NCI-H146 (cell line): ENCODE data around the gene LBX1.

ENCODE experiments used
- DNase-seq: peaks from one replicate; lab custom pipeline; 2025; lab: John Stamatoyannopoulos, UW

The LBX1 gene

DNA sequence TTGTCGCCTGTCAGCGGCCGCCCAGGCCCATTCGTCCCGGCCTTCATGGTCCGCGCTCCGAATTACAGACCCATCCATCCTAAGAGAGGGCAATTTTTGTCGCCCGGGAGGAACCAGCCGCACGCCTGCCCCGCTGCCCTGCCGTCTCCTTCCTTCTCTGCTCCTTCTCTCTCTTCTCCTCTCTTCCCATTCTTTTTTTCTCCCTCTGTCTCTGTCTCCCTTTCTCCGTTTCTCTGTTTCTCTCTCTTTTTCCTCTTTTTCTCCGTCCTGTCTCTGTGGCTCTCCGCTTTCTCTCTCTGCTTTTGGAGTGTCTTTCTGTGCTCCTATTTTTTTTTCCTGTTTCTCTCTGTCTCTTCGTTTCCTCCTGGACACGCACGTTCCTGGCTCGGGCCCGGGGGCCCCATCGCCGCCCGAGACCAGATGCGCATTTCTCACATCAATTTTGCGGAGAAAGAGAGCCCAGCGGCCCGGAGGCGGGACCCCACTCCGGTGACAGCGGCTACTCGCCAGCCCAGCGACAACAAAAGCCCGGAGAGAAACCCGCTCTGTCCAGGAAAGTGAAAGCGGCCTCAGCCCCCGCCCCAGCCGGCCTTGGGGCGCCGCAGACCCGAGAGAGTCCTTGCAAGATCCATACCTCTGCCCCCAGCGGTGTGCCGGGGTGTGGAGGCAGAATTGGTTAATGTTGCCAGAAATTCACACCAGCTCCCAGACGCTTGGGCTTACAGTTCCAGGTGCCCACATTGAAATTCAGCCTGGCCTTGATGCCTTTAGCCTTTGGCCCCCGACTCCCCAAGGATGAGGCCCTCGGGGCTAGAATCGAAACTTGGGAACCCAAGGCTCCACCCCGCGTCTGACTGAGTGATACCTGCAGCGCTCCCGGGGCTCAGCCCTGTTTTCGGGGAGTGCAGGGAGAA, 4.1 kb downstream of the LBX1 start:
- DNase-seq, result no peak

DNA sequence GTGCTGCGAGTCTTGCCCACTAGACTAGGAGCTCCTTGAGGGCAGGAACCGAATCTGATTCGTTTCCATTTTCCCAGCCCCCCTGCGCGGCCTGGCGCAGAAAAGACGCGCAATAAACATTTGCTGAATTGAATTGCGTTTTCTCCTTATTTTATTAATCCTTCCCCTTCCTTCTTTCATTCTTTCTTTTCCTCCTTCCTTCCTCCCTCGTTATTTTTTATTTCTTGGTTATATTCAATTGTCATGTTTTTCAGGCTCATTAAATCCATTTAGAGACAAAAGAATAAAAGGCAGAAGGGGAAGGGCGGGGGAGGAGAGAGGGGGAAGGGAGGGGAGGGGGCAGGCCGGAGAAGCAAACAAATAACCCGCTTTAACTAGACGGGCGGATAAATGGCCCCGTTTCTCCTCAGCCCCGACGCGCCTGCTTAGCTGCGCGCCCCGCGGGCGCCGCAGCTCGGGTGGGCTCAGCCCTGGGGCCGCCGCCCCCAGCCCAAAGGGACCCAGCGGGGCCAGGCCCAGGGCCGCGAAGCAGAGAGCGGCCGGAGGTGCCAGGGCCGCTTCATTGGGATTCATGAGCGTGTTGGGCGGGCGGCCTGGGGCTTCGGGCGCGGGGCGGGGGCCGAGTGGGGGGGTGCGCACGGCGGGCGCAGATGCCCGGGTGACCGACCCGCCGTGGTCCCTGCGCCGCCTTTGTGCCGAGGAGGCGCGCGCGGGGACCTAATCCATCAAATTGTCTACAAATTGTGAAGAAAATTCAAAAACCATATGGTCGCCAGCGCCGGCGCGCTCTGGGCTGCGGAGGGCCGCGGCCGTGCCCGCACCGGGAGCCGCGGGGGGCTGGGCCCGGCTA, 5.0 kb downstream of the LBX1 start:
- no peak for DNase-seq

DNA sequence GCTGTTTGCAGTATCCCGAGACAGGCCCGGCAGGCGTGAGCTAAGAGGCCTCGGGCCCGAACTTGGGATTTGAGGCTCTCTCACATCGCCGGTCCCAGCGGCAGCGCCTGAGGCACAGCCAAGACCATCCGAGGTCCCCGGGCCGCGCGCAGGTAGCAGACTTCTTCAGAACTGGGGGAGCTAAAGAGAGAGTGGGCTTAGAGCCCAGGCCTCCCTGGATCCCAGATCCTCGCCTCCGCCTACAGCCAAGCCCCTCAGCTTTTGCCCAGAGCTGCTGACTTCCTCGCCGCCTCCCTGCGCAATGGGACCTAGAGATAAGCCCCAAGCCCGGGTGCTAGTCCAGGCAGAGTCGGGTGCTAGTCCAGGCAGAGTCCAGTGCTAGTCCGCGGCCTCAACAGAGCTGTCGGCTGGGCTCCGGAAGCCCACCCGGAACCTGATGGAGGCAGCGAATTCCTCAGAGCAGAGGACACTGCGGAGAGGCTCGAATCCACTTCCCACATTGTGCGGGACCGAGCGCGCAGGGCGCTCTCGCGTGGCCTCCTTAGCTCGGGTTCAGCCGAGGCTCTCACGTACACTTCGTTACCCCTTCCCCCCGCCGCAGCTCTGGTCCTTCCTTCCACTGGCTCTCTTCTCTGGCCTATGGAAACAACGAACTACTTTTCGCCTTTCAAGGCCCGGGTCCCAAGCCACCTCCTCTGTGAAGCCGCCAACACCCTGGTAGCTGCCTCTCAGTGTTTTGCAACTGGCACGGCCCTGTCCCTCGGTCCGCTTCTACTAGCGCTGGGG, 5.8 kb downstream of the LBX1 start:
- DNase-seq, result no peak

DNA sequence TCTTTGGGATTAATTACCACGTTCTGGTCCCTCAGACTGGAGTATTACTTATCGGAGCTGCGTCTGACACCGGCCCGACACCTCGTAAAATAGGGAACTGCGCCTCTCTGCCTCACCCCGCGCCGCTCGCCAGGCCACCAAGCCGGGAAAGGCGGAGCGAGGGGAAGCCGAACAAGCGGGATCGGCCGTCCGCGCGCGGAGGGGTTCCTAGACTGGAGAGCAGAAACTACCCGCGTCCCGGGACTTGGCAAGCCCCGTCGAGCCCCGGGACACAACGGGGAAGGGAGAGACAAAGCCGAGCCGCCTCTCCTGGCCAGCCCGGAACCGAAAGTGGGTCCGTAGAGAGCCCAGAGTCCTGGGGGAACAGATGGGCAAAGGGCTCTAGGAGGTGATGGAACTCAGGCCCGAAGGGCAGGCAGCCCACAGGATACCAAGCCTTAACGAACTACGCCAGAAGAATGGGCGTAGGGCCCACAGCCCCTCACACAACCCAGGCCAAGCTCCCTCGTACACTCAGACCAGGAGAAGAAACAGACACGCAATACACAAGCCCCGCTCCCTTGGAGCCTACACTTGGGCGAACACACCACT, 6.5 kb downstream of the LBX1 start:
- no peak for DNase-seq

DNA sequence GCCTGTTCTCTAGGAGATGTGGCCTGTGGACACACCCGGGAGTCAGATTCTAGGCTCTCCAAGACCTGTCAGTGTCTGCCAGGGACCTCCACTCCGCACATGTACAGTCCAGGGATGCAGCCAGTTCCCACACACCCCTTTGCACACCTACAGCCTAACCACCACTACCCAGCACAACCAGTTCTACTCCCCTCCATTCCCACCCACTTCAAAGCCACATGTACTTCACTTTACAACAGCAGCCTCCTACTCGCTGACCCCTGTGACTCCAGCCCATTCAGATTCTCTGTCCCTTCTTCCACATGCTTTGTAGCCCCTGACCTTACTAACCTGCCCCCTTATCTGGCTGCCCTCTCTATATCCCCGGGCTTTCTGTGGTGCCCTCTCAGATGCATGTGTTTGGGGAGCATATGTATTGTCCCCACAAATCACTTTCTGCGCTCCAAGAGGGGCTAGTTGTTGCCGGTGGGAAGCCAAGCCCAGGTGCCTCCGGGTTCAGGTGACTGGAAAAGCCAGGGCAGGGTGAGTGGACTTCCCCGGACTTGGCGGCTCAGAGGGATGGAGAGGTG, 7.2 kb downstream of the LBX1 start:
- DNase-seq, result no peak

DNA sequence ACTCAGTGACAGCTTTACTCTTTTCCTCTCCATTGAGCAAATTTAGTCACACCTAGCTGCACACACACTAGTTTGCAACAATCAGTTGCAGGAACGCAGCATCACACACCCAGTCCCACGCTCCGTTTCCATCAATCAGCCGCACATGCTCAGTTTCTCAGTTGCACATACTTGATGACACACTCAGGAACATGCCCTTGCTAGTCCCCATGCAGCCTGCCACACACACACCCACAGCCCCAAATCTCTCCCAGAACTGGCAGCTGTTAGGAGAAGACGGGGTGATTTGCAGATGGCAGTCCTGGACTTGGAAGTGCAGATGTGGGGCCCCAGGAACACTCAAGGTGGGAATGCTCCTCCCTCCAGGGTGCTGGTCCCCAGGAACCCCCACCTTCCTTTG, 7.7 kb downstream of the LBX1 start:
- no peak for DNase-seq

DNA sequence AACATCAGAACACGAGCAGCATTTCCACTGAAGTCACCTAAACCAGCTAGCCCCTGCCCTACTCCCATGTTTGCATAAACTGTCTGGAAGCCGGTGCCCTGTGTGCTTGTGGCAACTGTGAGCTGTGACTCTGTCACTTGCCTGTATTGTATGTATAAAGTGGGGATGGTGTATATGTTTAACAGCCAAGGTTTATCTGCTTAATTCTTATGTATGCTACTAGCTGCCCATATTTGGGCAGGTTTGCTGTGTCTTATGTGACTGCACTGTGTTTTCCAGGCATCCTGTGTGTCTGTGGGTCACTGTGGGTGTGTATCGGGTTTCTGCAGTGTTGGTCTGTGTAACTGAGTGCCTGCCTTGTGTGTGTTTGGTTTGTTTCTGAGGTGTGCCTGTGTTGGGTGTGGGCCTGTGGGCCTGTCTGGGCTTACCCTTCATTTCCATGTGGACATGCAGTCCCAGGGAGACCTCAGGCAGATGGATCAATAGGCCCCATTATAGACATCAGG, 9.3 kb downstream of the LBX1 start:
- no peak for DNase-seq

DNA sequence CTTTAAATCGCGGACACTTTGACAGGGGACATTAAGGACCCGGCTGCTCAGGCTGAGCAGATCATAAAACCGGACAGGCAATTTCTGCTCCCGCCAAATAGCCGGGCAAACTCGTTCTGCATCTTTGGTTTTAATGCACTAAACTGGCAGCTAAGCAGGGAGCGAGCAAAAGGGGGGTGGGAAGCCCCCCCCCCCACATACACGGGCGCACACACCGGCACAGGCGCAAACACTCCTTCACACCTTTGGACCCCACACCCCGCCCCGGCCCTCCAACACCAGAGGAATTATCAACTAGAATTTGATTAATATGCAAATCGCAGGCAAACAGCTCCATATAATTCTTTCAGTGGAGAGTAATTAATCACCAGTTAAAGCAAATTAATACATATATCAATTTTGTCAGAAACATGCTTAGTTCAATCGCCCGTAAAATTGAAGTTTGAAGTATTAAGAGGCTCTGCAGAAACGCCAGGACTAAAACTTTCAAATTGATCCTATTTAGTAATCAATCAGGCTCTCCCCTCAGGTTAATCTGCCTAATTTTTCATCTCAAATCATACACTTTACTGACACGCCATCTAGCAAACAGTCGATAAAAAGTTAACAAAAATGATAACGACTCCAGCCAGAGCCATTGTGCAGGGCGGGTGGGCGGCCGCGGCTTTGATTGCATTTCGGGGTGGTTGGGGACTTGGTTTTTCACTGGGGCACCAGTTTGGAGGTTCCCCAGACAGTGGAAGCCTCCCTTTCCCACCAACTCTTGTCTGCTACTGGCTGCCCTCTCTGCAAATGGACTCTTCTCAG, 9.9 kb downstream of the LBX1 start:
- DNase-seq, result no peak

DNA sequence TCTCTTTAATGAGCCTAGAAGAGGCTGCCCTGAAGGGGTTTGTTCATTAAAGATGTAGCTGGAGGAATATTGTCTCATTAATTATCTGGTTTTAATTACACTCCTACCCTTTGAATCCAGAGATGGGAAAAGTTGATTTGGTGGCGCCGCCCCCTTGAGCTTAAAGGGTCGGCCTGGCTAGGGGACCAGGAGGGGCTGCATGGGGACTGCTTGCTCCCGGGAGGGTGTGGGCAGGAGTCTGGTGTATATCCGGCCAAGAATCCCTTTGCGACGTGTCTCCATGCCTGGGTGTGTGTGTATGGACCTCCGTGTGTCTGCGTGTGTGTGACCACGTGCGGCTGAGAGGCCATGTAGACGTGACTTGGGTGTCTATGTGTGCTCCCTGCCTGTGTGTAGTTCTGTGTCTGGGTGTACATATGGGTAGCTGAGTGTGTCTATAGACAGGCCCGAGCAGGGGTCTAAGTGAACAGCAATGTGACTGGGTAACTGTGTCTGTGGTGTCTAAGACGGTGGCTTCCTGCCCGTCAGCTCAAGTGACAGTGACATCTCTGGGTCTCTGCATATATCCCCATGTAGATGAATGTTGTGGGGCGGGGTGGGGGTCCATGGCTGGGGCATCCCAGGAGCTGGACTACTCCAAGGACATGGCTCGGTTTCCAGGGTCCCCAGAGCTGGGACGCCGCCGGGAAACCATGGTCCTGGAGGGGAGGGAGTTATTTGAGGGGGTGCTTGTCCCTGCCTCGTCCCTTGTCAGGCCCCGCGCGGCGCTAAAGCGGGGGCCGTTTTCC, 10.7 kb downstream of the LBX1 start:
- DNase-seq, result no peak

DNA sequence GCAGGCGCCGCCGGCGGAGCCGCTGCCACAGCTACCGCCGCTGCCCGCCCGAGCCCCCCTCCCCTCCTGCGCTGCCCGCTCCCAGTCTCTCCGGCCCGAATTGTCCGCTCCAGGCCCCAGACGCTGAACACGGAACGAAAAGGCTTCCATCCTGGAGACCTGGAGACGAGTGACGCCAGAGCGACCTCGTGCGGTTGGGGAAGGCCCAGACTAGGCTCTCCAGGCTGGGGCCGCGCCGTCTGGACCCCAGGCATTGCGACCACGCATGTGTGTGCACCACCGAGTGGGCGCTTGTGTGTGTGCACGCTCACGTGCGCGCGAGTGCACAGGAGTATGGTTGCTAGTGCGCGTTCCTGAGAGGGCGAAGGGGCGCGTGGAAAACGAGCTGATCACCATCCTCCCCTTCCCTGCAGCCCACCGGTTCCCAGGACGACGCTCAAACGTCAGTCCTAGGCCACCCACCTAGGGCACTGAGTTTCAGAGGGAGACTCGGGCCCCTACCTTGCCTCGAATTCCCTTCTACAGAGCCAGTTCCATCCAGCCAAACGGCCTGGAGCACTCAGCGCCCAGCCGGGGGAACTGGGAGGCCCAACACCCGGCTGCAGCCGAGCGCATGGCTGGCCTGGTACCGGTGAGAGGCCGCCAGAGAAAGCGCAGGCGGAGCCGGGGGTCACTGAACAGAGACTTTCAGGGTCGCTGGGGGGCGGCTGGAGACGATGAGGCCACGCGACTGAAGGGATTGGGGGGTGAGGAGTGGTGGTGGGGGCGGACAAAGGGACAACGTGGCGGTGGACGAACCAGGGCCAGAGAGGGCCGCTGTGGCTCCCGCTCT, 11.6 kb downstream of the LBX1 start:
- no peak for DNase-seq

DNA sequence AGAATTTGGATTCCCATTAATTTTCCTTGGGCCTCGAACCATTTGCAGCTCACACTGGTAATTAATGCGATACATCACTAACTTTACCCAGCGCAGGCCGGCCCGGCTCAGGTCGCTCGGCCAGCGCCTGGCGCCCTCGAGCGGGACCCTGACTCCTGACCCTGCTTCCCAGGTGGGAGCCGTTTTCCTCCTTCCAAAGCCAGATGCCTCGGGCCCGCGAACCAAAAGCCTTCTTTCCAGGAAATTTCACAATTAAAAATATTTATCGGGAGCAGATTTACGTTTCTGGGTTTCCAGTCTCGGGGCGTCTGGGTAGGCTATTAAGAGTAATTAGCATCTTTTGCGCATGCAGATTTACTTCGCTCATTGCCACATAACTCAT, 12.2 kb downstream of the LBX1 start:
- DNase-seq, result no peak

DNA sequence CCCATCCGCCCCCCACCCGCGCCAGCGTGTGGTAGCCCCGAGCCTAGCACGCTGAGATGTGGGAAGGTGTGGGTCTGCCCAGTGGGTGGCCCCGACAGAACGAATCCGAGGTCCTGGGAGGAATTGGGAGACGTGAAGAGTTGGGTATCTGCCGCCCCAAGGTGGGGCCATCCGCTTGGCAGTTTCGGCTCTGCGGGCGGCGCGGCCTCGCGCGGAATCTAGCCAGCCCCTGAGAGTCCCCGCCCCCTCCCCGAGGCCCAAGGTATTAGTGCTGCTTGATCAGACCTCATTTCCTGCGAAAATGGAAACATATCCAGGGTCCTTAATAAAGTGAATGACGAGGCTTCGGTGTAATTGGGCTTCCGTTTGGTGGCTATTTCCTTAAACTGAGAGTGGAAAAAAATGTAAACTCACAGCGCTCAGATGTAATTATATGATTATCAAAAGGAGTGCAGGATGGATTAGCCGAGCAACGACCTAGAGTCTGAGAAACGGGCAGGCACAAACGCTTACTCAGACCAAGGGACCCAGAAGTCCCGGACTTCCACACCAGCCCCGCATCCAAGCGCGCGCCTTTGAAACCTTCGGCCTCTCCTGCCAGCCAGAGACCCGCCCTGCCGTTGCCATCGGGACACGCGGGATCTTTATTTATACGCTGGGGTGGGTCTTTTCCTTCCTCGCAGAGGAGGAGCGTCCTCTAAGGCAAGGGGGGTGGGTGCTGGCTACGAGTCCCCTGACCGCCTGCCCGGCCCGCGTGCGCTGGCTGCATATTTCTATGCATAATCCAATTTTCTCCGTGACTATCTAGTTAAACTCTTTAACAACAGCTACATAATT, 12.8 kb downstream of the LBX1 start:
- no peak for DNase-seq

DNA sequence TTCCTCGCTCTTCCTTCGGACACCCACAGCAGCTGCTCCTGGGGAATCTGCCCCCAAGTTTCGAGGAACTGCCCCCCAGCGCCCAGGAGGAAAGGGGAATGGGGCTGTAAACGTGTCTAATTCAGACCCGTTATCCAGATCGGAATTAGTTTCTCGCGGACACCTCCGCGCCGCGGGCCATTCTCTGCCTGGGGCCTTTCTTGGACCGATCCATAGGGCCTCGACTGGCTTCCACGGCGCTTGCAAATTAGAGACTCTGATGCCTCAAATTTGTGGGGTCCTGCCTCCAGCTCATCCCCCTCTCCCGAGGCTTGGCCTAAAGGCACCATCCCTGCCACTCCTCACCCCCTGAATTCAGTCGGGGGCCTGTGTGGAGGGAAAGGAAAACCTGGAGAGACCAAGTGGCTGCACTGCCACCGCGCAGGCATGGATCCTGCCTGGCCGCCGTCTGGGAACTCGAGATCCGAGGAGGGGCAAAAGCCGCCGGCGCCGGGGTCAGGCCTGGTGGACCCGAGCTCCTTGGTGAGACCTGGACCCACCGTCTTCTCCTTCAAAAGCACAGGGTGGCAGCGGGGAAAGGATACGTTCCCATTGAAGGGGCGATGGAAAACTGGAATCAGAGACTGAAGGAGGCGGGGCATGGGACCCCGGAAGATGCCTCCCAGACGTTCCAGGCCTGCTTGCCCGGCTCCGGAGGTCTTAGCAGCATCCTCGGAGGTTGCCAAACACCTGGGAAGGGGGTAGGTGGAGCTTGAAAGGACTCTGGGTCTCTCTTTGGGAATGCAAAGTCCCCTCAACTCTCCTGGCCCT, 13.7 kb downstream of the LBX1 start:
- DNase-seq, result no peak

DNA sequence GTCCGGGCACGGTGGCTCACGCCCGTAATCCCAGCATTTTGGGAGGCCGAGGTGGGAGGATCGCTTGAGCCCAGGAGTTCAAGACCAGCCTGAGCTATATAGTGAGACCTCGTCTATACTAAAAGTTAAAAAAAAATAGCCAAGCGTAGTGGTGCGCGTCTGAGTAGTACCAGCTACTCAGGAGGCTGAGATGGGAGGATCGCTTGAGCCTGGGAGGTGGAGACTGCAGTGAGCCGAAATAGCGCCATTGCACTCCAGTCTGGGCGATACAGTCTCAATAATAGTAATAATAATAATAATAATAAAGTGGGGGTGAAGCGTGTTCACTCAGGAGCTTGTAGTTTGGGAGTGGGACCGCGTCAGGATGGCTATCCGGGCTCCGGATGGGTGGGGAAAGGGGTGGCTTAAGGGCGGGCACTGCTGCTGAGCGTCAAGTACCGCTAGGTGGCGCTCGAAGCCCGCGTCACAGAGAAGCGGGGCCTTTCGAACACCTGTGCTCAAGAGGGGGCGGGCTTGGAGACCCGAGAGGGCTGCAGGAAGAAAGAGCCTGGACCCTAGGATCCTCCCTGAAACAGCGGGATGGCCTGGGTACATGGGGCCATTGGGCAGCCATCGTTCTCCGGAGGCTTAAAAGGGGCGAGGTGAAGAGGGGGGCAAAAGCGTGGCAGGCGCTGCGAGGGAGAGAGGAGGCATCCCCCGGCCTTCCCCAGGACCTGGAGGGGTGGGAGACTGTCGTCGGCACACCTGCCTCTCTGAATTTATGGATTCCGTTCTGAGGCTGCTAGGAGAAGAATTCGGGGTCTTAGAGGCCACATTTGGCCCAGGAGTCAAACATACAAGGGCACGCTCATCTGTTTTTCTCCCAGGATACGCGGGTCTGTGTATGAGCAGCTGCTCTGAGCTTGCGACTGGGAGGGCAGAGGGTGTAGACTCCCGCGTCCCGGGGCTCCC, 14.5 kb downstream of the LBX1 start:
- DNase-seq, result peak; percentile 70

DNA sequence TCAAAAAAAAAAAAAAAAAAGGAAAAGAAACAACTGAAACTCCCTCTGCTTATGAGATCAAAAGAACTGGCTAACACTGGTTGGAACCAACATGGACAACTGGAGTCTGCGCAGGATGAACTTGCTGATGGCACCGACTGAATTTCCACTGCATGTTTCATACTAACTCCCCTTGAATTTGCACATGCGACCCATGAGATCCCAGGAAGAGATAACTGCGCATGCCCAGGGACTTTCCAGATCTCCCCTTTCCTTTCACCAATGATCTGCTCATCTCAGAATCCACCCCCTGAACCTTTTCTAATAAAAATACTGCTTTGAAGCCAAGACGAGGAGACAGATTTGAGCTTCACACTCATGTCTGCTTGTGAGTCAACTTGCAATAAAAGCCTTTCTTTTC, 20.7 kb downstream of the LBX1 start:
- no peak for DNase-seq

DNA sequence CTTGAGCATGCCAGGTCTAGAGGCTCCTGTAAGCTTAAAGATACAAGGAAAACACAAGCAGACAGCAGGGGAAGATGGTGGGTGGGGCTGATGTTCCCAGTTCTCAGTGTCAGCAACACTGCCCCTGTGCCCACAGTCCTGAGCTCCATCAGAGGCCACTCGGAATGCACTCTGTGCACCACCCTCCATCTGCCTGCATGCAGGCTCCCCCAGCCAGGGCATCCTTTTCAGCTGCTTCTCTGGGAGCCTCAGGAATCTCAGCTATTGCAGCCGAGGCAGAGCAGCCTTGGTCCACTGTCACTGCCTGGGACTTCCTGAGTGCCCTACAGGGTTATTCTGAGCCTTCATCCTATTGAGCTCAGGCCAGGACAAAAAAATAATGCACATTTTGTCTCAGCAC, 22.2 kb downstream of the LBX1 start:
- DNase-seq, result no peak
